GM12891 (cell line): Measurements from ENCODE around the gene COL25A1.
"Not testable (repeated sequence)": the region's sequence is repeated elsewhere in the genome, so short reads cannot be mapped to it uniquely, and the experiment has no call there.

ENCODE experiments used
- POLR2A ChIP-seq: IDR thresholded peaks from 2 replicates; pipeline ENCODE4 v1.6.1; 2011; ENCODE audit warnings: low read depth, low read length, control low read depth
- POU2F2 ChIP-seq: IDR thresholded peaks from 2 replicates; pipeline ENCODE4 v1.6.1; 2011; ENCODE audit warnings: low read depth, mild to moderate bottlenecking, control low read depth, low read length, moderate library complexity

DNA sequence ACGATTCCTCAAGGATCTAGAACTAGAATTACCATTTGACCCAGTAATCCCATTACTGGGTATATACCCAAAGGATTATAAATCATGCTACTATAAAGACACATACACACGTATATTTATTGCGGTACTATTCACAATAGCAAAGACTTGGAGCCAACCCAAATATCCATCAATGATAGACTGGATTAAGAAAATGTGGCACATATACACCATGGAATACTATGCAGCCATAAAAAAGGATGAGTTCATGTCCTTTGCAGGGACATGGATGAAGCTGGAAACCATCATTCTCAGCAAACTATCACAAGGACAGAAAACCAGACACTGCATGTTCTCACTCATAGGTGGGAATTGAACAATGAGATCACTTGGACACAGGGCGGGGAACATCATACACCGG is 368.5 kb downstream of the COL25A1 start:
- TF ChIP-seq POLR2A, POU2F2: not testable (repeated sequence)
